Epidermal melanocyte (primary cell): ENCODE measurements around the gene PCDHB9.

Experiments used
- DNase-seq: peaks from one replicate; pipeline ENCODE4 v3.0.0; 2011; ENCODE audit warnings: low spot score; ENCODE audit not compliant: insufficient read length

PCDHB9 gene

GRCh38 chr5:141236516-141237313, 49.8 kb downstream of the PCDHB9 start:
- DNase-seq = no peak
